Measurements from ENCODE around the gene RRAS.

DNA sequence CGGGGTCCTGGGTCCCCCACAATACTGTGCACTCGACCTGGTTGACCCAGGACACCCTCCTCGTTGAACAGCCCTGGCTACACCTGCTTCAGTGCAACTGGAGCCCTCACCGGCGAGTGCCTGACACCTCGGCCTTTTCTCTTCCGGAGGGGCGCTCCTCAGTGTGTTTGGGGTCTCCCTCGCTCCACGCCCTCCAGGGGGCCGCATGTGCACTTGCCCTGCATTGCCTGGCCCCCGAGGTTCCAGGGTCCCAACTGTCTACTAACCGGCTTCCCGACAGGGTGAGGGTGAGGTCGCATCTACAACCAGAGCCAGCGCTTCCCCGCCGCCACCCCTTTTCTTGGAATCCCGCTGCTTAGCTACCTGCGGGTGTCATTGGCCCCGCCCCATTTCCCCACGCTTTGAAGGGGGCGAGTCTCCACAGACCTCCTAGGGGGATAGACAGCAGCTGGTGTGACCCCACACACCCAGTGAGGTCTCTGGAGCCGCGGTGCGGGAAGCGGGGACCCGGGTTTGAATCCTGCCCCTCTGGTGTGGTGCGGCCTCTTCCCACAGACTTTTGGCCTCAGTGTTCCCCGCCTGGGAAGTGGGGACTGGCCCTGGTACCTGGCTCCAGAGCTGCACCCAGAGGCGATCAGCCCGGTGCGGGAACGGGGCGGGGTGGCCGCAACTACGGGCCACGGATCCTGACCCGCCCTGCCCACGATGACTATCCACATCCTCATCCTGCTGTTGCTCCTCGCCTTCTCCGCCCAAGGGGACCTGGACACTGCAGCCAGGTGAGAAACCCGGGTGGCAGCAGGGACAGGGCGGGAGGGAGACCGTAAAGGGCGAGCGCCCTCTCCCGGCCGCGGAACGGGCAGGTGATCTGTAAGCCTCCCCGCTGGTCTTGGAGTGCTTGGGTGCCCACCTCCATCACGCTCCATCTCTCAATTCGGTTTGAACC, 49.5 kb upstream of the RRAS start, which contains the start of gene ADM5:
- TF ChIP-seq, protein P1, sequence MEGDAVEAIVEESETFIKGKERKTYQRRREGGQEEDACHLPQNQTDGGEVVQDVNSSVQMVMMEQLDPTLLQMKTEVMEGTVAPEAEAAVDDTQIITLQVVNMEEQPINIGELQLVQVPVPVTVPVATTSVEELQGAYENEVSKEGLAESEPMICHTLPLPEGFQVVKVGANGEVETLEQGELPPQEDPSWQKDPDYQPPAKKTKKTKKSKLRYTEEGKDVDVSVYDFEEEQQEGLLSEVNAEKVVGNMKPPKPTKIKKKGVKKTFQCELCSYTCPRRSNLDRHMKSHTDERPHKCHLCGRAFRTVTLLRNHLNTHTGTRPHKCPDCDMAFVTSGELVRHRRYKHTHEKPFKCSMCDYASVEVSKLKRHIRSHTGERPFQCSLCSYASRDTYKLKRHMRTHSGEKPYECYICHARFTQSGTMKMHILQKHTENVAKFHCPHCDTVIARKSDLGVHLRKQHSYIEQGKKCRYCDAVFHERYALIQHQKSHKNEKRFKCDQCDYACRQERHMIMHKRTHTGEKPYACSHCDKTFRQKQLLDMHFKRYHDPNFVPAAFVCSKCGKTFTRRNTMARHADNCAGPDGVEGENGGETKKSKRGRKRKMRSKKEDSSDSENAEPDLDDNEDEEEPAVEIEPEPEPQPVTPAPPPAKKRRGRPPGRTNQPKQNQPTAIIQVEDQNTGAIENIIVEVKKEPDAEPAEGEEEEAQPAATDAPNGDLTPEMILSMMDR (conservative IDR thresholded peaks at IDR 0.05; ENCODE audit: low read depth, low read length), result peak; percentile 40
- TF ChIP-seq POLR2A (IDR thresholded peaks at IDR 0.05; ENCODE audit: low read depth, low read length), result no peak
- TF ChIP-seq MAFK (IDR thresholded peaks at IDR 0.05; ENCODE audit: low read depth, low read length), result no peak
- TF ChIP-seq RAD21 (IDR thresholded peaks at IDR 0.05; ENCODE audit: low read length), result no peak

All from IMR-90 (cell line).